Measurements from ENCODE around the gene PAN3.

DNA sequence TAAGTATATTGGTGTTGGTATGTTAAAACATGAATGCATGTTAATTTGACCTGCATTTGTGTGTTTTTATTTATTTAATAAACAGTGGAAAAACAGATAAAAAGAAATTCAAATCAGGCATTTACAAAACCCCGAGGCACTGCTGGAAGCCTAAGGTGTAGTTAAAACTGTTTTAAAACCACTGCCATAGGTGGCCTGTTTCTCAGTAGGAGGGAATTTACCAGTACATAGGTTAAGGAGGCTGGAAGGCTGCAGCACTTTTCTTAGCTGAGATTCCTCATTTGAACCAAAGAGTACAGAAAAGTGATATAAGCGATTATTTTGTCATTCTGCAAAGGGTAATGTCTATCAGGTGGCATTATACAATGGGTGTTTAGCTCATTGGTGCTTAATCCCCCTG is 99.6 kb downstream of the PAN3 start:
- TF ChIP-seq, protein P1, sequence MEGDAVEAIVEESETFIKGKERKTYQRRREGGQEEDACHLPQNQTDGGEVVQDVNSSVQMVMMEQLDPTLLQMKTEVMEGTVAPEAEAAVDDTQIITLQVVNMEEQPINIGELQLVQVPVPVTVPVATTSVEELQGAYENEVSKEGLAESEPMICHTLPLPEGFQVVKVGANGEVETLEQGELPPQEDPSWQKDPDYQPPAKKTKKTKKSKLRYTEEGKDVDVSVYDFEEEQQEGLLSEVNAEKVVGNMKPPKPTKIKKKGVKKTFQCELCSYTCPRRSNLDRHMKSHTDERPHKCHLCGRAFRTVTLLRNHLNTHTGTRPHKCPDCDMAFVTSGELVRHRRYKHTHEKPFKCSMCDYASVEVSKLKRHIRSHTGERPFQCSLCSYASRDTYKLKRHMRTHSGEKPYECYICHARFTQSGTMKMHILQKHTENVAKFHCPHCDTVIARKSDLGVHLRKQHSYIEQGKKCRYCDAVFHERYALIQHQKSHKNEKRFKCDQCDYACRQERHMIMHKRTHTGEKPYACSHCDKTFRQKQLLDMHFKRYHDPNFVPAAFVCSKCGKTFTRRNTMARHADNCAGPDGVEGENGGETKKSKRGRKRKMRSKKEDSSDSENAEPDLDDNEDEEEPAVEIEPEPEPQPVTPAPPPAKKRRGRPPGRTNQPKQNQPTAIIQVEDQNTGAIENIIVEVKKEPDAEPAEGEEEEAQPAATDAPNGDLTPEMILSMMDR (IDR thresholded peaks at IDR 0.05) = no peak
- TF ChIP-seq POLR2AphosphoS5 (IDR thresholded peaks at IDR 0.05) (no peak), POLR2A (IDR thresholded peaks at IDR 0.05) (no peak)
